Activated CD4-positive, CD25-positive, alpha-beta regulatory T cell (primary cell): ENCODE measurements around the gene ITPR1.

Experiments used
- DNase-seq, 4 experiments: peaks; one replicate each; lab custom pipeline; 2025; lab: John Stamatoyannopoulos, UW

Gene ITPR1

GRCh38 chr3:4643904-4644547 is 150.9 kb downstream of the ITPR1 start:
- DNase-seq, result no peak

GRCh38 chr3:4644951-4645350 is 151.8 kb downstream of the ITPR1 start:
- no peak for DNase-seq

- DNase-seq, result no peak
Measured at GRCh38 chr3:4645468-4645867, 152.3 kb downstream of the ITPR1 start.

DNA sequence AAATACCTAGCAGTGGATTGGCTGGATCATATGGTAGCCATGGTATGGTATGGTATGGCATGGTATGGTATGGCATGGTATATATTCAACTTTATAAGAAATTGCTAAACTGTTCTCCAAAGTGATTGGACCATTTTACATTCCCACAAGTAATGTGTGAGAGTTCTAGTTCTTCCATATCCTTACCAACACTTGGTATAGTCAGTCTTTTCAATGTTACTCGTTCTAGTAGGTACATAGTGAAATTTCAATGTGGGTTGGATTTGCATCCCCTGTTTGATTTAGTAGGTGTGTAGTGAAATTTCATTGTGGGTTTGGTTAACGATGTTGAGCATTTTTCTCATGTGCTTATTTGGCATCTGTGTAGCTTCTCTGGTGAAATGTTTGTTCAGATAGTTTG is 154.3 kb downstream of the ITPR1 start:
- no peak for DNase-seq

GRCh38 chr3:4655145-4656045 is 162.2 kb downstream of the ITPR1 start:
- no peak for DNase-seq

- no peak for DNase-seq
Measured at GRCh38 chr3:4656059-4656458, 162.9 kb downstream of the ITPR1 start.

DNA sequence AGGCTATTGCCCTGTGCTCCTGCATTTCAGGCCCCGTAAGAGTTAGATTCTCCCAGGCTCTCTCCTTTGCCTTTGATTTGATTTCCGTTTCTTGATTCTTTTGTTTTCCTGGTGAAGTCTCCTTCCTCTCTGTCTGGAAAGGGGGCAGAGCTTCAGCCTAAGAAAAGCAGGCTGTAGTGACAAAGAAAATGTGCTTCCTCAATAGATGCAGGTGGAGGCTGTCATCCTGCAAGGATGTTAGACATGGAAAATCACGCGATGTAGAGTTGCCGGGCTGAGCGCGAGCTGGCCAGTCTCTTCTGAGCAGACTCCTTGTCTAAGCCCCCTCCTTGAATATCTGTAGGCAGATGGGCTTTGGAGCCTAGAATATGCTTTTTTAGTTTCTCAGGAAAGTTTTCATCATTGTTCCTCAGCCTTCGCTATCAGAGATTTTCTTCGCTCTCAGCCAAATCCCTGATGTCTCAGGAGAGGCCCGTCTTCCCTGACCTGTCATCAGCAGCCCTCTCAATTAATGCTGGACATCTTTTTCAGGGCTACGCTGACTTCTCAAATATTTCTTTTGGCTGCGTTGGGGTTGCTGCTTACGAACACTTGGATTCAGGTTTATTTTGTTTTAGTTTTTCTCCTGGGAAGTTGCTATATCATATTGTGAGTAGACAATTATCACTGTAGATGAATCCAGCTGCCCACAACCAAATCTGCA is 163.6 kb downstream of the ITPR1 start:
- DNase-seq, result no peak

DNA sequence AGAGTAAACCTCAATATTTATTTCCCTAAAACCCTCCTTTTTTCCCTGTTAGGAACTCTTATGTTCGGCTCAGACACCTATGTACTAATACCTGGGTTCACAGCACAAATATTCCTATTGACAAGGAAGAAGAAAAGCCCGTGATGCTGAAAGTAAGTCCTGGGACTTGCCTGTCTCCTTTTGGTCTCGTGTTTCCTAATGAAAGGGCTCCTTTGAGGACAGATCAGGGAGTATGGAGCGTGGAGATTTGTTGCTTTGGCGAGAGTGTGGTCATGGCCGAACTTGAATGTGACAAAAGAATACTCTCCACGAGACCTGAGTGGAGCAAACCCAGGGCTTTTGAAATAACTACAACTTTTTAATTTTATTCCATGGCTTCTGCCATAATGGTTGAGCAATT is 167.8 kb downstream of the ITPR1 start:
- DNase-seq, result no peak

- no peak for DNase-seq
Measured at GRCh38 chr3:4664412-4664811, 171.3 kb downstream of the ITPR1 start.

GRCh38 chr3:4665197-4665596 is 172.0 kb downstream of the ITPR1 start:
- no peak for DNase-seq

- no peak for DNase-seq
Measured at GRCh38 chr3:4666071-4666470, 172.9 kb downstream of the ITPR1 start.

DNA sequence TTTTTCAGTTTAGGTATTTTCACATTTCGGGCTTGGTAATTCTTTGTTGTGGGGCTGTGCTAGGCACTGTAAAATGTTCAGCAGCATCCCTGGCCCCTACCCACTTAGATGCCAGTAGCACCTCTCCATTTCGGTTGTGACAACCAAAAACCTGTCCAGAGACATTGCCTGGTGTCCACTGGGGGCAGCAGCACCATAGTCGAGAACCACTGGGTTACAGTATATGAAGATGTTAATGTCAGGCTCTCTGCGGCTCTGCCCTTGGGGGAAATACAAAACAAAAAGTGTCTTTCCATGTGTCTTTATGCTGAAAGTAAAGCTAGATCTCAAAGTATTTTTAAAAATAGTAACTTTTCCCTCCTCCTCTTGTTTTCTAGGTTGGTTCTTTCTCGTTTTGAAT is 177.2 kb downstream of the ITPR1 start:
- DNase-seq, result no peak

DNA sequence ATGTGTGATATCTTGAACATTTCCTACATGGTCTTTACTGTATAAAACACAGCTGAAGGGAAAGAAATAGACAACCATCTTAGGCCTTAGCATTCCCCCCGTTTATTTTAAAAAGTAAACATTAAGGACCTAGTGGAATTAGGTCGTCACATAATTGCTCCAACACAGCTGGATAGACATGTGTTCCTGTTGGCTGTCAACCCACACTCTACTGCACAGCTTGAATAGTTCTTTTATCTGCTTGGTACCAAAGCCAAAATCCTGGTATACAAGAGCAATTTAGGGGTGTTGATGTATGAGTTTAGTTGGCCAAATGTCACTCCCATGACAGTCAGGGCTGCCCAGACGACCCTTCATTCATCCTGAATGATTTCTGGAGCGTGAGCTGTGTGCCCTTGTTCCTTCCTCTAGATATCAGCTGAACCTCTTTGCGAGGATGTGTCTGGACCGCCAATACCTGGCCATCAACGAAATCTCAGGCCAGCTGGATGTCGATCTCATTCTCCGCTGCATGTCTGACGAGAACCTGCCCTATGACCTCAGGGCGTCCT is 179.7 kb downstream of the ITPR1 start:
- DNase-seq, result no peak

DNA sequence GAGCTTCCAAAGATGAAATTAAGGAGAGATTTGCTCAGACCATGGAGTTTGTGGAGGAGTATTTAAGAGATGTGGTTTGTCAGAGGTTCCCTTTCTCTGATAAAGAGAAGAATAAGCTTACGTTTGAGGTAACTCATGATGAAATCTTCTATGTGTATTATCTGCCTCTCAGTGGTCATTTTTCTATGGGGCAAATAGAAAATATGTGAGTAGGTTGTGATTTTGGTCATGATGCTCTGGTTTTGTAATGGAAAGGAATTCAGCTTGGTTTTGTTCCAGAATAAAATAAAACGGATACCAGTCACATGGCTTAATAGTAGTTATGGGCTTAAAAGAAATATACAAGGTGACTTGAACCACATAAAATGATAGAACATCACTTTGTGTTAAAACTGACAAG is 181.1 kb downstream of the ITPR1 start:
- no peak for DNase-seq

DNA sequence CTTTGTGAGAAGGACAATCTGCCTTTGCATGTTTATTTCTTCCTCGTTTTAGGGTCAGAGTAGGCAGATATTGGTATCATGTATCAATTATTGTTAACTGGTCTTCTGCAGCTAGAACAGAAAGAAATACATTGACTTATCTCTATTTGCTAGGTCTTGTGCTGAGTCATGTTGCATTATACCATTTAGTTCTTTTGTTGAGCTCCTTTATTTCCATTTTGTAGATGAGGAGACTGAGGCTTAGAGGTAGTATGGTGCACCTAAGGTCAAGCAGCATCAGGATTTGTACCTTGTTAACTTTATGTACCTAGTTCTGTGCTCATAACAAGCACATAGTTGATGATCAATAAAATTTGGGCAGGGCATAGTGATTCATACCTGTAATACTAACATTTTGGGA is 182.6 kb downstream of the ITPR1 start:
- no peak for DNase-seq

DNA sequence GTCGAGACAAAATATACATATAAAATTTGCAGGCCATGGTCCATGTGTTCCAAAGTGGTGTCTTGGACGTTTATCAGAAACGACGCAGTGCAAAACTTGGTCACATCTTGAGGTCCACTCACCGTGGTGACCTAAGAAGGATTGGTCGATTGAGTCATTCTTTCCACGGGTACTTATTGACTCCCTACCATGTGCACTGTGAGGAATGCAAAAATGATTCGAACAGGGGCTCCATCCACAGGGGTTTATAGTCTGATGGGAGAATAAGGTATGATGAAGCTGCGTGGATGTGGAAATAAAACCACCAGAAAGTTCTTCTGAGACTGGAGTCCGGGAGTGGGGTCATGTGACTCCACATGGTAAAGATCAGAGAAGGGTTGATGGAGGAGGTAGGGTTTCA is 185.2 kb downstream of the ITPR1 start:
- DNase-seq, result no peak

DNA sequence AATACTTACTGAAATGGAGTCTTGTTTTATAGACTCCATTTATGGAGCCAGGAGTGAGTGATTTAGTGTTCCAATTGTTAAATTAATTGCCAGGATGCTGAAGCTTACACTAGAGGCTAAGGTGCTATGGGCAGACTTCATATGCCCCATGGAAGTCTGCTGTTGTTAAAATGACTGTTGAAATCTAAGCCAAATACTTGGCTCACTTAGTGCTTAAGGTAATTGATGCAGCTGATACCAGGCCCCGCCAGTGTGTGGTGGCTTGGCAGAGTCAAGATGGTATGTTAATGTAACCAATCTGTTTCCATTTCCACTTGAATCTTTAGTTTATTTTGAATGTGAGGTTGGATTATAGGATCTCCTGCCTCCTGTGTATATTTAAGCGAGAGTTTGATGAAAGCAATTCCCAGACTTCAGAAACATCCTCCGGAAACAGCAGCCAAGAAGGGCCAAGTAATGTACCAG is 187.1 kb downstream of the ITPR1 start:
- no peak for DNase-seq

GRCh38 chr3:4680871-4681300 is 187.7 kb downstream of the ITPR1 start:
- DNase-seq, result no peak

GRCh38 chr3:4681301-4681700 is 188.2 kb downstream of the ITPR1 start:
- no peak for DNase-seq

DNA sequence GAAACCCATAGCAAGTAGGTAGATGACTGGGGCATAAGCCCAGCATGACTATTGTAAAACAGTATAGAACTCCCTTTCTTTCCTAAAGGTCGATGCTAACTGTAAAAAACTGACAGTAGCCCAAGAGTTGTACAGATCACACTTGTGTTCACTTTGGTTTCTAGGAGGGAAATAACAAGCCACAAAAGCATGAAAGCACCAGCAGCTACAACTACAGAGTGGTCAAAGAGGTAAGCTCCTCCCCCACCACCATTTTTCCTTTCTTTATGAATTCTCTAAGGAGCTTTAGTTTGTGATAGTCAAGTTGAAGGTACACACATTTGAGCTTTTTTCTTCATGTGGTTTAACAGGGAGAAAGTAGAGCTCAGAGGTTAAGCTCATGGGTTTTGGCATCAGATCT is 191.0 kb downstream of the ITPR1 start:
- DNase-seq, result no peak

DNA sequence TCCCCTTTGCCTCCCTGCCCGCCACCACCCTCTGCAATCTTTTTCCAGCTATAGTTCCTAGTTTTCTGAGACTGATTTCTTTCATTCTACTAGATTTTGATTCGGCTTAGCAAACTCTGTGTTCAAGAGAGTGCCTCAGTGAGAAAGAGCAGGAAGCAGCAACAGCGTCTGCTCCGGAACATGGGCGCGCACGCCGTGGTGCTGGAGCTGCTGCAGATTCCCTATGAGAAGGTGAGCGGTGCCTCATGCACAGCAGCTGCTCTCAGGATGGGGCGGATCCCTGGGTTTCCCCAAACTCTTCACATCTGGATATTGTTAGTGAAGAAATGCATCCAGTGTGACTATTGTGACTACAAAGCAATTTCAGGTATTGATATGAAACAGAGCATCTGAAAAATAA is 191.8 kb downstream of the ITPR1 start:
- DNase-seq, result no peak

DNA sequence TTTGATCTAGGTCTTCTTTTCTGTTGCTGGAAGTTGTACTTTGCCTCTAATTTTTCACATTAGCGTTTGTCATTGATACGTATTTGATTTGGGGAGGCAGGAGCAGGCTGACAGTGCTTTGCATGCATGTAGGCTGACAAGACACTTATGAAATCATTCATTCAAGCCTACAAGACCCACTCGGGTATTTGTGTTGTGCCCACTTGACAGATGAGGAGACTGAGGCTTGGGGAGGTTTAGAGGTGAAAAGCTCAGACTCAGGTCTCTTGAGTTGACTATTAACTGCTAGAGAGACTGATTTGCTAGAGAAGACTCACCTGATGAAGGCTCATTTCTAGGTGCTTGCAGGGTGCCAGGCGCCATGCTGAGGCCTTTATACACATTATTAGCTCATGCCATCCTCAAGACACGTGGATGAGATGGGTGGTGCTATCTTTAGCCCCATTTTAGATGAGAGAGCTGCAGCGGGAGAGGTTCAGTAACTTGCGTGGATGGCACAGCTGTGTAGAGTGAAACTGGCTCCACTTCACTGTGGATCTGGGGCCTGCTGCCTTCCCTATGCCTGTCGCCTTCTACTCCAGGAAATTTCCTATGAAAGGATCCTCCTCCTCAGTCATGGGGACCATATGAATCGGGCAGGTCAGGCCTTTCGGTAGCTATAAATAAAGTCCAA is 192.7 kb downstream of the ITPR1 start:
- DNase-seq, result no peak
